ENCODE results near the gene UPF2.

Gene UPF2

GRCh38 chr10:11881030-11881476 lies 161.6 kb downstream of the UPF2 start:
- no peak for DNase-seq

GRCh38 chr10:11880151-11881029 lies 162.2 kb downstream of the UPF2 start:
- no peak for DNase-seq

- DNase-seq = no peak
Measured at GRCh38 chr10:11879387-11880094, 163.1 kb downstream of the UPF2 start.

DNA sequence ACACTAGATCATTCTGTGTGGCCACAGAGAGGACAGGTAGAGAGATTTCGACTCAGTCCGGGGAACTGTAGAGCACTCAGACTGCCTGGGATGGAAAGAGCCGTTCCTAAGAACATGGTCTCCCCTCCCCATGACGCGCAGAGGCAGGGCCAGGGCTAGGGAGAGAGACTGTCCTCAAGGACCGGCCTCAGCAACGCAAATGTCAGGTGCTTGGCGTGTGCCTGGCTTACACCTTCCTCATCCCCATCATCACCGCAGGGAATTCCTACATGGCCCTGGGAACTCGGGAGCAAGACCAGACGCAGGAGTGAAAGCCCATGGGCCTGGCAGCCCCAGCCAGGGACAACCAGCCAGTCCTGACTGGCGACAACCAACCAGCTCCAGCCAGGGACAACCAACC lies 163.8 kb downstream of the UPF2 start:
- DNase-seq = no peak

- no peak for DNase-seq
Measured at GRCh38 chr10:11877591-11877905, 165.1 kb downstream of the UPF2 start.

DNA sequence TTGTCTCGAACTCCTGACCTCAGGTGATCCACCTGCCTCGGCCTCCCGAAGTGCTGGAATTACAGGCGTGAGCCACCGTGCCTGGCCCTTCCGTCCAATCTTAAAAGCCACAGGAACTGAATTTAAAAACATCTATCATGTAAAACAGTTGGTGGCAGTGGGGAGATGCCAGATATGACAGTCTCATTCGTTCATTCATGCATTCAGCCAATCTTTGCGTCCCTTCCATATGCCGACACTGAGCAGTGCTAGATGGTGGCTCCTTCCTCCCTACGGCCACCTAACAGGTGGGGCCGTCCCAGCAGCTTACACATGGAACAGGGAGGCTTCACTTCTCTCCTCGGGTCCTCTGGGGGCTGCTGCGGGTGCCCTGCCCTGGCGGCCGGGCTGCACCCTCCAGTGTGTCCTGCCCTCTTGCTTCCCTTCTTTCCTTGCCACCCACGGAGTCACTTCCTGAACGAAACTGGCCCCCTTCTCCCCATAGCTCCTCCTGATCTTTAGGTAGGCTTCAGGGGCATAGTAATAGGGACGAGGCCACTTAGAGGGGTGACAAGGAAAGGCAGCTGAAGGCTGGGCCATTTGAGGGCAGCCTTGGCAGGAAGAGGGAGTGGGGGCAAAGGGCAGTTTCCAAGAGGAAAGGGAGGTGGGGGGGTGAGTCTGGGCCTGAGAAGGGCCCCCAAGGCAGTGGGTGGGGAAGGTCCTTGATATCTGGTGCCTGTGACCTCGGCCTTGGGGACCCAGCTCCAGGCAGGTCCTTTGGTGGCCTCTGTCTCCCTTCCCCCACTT lies 165.6 kb downstream of the UPF2 start:
- no peak for DNase-seq

GRCh38 chr10:11876324-11876723 lies 166.3 kb downstream of the UPF2 start:
- no peak for DNase-seq

GRCh38 chr10:11875494-11876281 lies 166.9 kb downstream of the UPF2 start:
- DNase-seq = no peak

GRCh38 chr10:11874568-11875493 lies 167.8 kb downstream of the UPF2 start:
- DNase-seq = no peak

GRCh38 chr10:11871466-11871865 lies 171.1 kb downstream of the UPF2 start:
- no peak for DNase-seq

- no peak for DNase-seq
Measured at GRCh38 chr10:11870900-11871400, 171.7 kb downstream of the UPF2 start.

- no peak for DNase-seq
Measured at GRCh38 chr10:11870461-11870780, 172.2 kb downstream of the UPF2 start.
